Measurements from ENCODE around the gene EFHB. TPM values are rescaled to one million over a fixed set of nuclear protein-coding genes. Genes with fewer than 3 reads are reported as not detected.

Gene EFHB
- total RNA-seq, 1 donor from 2014 or later = 1.2 TPM

DNA sequence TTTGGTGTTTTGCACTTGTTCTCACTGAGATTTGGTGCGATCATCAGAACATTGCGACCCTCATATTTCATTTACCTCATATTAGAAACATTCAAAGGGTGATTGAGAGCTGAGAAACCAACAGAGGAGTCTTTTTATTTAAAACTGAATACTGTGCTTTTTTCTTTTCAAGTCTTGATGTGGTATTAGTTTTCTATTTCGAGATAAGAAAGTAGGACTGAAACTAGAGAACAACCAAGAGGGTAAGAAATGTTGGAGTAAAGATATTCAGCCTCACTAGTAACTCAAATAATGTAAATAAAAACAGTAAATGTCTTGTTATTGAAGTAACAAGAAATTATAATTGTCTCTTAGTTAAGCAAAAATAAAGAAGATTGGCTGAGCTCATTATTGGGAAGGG, 26.5 kb downstream of the EFHB start:
- H3K36me3 Mint-ChIP-seq (ENCODE audit: low read depth, unreplicated experiment) = no peaks in the 10 kb centered on the region
- H3K9me3 Mint-ChIP-seq (ENCODE audit: unreplicated experiment) = peaks cover 4% of the 10 kb centered on the region
- no peak overlapping the region for H3K27ac Mint-ChIP-seq (ENCODE audit: unreplicated experiment)
- H3K4me3 Mint-ChIP-seq (ENCODE audit: unreplicated experiment) = no peak overlapping the region
- no peaks in the 10 kb centered on the region for H3K9me3 ChIP-seq (ENCODE audit: insufficient read depth, low read depth, low read length)
- DNase-seq (ENCODE audit: low read depth) = no peak
- no peak overlapping the region for H3K27ac ChIP-seq (ENCODE audit: low read depth, low read length)
- H3K36me3 ChIP-seq (ENCODE audit: insufficient read depth, low read length) = no peaks in the 10 kb centered on the region
- H3K4me1 Mint-ChIP-seq (ENCODE audit: low read depth, unreplicated experiment) = no peaks in the 10 kb centered on the region
- no peak overlapping the region for H2AFZ ChIP-seq (ENCODE audit: low read depth, low read length)
- H3K4me3 ChIP-seq (ENCODE audit: insufficient read depth, low read depth, low read length) = no peak overlapping the region
- H4K20me1 ChIP-seq (ENCODE audit: insufficient read depth, low read length) = no peaks in the 10 kb centered on the region
- no peak for TF ChIP-seq EZH2 (IDR thresholded peaks at IDR 0.05; ENCODE audit: insufficient read depth, low read length)
- TF ChIP-seq, protein P1, sequence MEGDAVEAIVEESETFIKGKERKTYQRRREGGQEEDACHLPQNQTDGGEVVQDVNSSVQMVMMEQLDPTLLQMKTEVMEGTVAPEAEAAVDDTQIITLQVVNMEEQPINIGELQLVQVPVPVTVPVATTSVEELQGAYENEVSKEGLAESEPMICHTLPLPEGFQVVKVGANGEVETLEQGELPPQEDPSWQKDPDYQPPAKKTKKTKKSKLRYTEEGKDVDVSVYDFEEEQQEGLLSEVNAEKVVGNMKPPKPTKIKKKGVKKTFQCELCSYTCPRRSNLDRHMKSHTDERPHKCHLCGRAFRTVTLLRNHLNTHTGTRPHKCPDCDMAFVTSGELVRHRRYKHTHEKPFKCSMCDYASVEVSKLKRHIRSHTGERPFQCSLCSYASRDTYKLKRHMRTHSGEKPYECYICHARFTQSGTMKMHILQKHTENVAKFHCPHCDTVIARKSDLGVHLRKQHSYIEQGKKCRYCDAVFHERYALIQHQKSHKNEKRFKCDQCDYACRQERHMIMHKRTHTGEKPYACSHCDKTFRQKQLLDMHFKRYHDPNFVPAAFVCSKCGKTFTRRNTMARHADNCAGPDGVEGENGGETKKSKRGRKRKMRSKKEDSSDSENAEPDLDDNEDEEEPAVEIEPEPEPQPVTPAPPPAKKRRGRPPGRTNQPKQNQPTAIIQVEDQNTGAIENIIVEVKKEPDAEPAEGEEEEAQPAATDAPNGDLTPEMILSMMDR (IDR thresholded peaks at IDR 0.05; ENCODE audit: insufficient read depth, low read depth, low read length) = no peak
- FAIRE-seq = no peak
- H3K27me3 ChIP-seq (ENCODE audit: insufficient read depth, low read length) = no peaks in the 10 kb centered on the region
- H3K79me2 ChIP-seq (ENCODE audit: insufficient read depth, low read length) = no peaks in the 10 kb centered on the region
- H3K4me2 ChIP-seq (ENCODE audit: low read length) = no peak overlapping the region
- H3K27me3 Mint-ChIP-seq (ENCODE audit: low read depth, unreplicated experiment) = no peaks in the 10 kb centered on the region
- H3K4me1 ChIP-seq (ENCODE audit: insufficient read depth, low read length) = no peaks in the 10 kb centered on the region
- no peak overlapping the region for H3K9ac ChIP-seq (ENCODE audit: low read length)

DNA sequence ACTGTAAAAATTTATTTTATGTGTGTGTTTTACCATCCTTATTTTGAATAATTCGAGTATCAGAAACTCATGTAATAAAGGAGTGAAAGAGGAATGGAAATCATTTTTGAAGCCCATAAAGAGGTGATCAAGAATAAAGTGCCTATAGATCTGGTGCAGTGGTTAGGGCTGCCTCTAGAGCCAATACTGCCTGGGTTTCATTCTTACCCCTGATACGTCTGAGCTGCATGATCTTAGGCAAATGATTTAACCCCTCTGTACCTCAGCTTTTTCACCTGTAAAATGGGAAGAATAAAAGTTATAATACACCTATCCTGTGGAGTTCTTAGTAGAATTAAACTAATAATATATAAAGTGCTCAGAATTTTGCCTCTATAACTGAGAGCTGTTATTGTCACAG, 30.4 kb downstream of the EFHB start:
- H3K27ac ChIP-seq (ENCODE audit: low read depth, low read length) = no peak overlapping the region
- H3K4me1 ChIP-seq (ENCODE audit: insufficient read depth, low read length) = peaks cover 7% of the 10 kb centered on the region
- FAIRE-seq (no peak), DNase-seq (ENCODE audit: low read depth) (no peak)
- no peaks in the 10 kb centered on the region for H3K27me3 ChIP-seq (ENCODE audit: insufficient read depth, low read length)
- no peak overlapping the region for H3K4me3 ChIP-seq (ENCODE audit: insufficient read depth, low read depth, low read length)
- Mint-ChIP-seq H3K36me3 (ENCODE audit: low read depth, unreplicated experiment) (no peaks in the 10 kb centered on the region), H3K4me1 (ENCODE audit: low read depth, unreplicated experiment) (peaks cover 3% of the 10 kb centered on the region), H3K27ac (ENCODE audit: unreplicated experiment) (no peak overlapping the region), H3K27me3 (ENCODE audit: low read depth, unreplicated experiment) (no peaks in the 10 kb centered on the region), H3K9me3 (ENCODE audit: unreplicated experiment) (no peaks in the 10 kb centered on the region), H3K4me3 (ENCODE audit: unreplicated experiment) (no peak overlapping the region)
- no peak for TF ChIP-seq EZH2 (IDR thresholded peaks at IDR 0.05; ENCODE audit: insufficient read depth, low read length)
- TF ChIP-seq, protein P1 (IDR thresholded peaks at IDR 0.05; ENCODE audit: insufficient read depth, low read depth, low read length) = no peak
- no peak overlapping the region for H2AFZ ChIP-seq (ENCODE audit: low read depth, low read length)
- H3K79me2 ChIP-seq (ENCODE audit: insufficient read depth, low read length) = no peaks in the 10 kb centered on the region
- H3K36me3 ChIP-seq (ENCODE audit: insufficient read depth, low read length) = no peaks in the 10 kb centered on the region
- no peak overlapping the region for H3K9ac ChIP-seq (ENCODE audit: low read length)
- H3K9me3 ChIP-seq (ENCODE audit: insufficient read depth, low read depth, low read length) = no peaks in the 10 kb centered on the region
- H4K20me1 ChIP-seq (ENCODE audit: insufficient read depth, low read length) = no peaks in the 10 kb centered on the region
- no peak overlapping the region for H3K4me2 ChIP-seq (ENCODE audit: low read length)

DNA sequence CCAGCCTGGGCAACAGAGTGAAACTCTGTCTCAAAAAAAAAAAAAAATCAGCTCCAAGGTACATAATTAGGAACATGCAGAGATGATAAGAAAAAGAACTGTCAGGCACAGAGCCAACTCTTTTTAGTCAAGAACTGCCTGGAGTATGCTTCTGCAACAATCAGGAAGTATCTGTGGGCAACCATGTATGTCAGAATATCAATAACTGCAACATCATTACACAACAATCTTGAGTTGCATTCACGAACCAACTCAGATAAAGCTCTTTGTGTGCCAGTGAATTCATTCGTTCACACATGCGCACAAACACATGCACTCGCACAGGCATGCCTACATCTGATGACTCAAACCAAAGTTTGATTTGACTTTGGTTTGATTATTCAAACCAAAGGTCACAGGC, 32.1 kb downstream of the EFHB start:
- Histone ChIP-seq H3K9me3 (ENCODE audit: insufficient read depth, low read depth, low read length) (no peaks in the 10 kb centered on the region), H3K27me3 (ENCODE audit: insufficient read depth, low read length) (no peaks in the 10 kb centered on the region), H3K79me2 (ENCODE audit: insufficient read depth, low read length) (no peaks in the 10 kb centered on the region), H3K36me3 (ENCODE audit: insufficient read depth, low read length) (no peaks in the 10 kb centered on the region), H3K4me2 (ENCODE audit: low read length) (no peak overlapping the region), H2AFZ (ENCODE audit: low read depth, low read length) (no peak overlapping the region), H3K27ac (ENCODE audit: low read depth, low read length) (no peak overlapping the region), H3K4me3 (ENCODE audit: insufficient read depth, low read depth, low read length) (no peak overlapping the region), H3K9ac (ENCODE audit: low read length) (no peak overlapping the region), H4K20me1 (ENCODE audit: insufficient read depth, low read length) (no peaks in the 10 kb centered on the region), H3K4me1 (ENCODE audit: insufficient read depth, low read length) (peaks cover 13% of the 10 kb centered on the region)
- no peaks in the 10 kb centered on the region for H3K27me3 Mint-ChIP-seq (ENCODE audit: low read depth, unreplicated experiment)
- FAIRE-seq (no peak), DNase-seq (ENCODE audit: low read depth) (no peak)
- no peaks in the 10 kb centered on the region for H3K36me3 Mint-ChIP-seq (ENCODE audit: low read depth, unreplicated experiment)
- H3K9me3 Mint-ChIP-seq (ENCODE audit: unreplicated experiment) = no peaks in the 10 kb centered on the region
- TF ChIP-seq, protein P1 (IDR thresholded peaks at IDR 0.05; ENCODE audit: insufficient read depth, low read depth, low read length) = no peak
- TF ChIP-seq EZH2 (IDR thresholded peaks at IDR 0.05; ENCODE audit: insufficient read depth, low read length) = no peak
- H3K27ac Mint-ChIP-seq (ENCODE audit: unreplicated experiment) = no peak overlapping the region
- no peak overlapping the region for H3K4me3 Mint-ChIP-seq (ENCODE audit: unreplicated experiment)
- H3K4me1 Mint-ChIP-seq (ENCODE audit: low read depth, unreplicated experiment) = peaks cover 6% of the 10 kb centered on the region
